GM21529 (cell line): Measurements from ENCODE around the gene TMEM273.

Experiments
- ATAC-seq: cut with Tn5 transposase; IDR thresholded peaks from one replicate; pipeline ENCODE4 v1.9.1; 2021; ENCODE audit not compliant: unreplicated experiment

TMEM273 gene

GRCh38 chr10:49187950-49188761, at the start of gene TMEM273:
Gene TMEM273, minus strand, starts transcription at chr10:49188391. Its CDS starts 55 bp downstream, at chr10:49188336.
- ATAC-seq: peak; percentile 72

GRCh38 chr10:49237985-49238384, 49.8 kb upstream of the TMEM273 start:
- ATAC-seq: no peak

GRCh38 chr10:49235392-49235791, 47.2 kb upstream of the TMEM273 start:
- ATAC-seq: no peak

GRCh38 chr10:49231086-49231820, 43.1 kb upstream of the TMEM273 start:
- ATAC-seq: no peak

- no peak for ATAC-seq
These were observed 41.8 kb upstream of the TMEM273 start for GRCh38 chr10:49230004-49230403.

- no peak for ATAC-seq
These were observed 40.5 kb upstream of the TMEM273 start for GRCh38 chr10:49228677-49229076.

GRCh38 chr10:49227406-49227805, 39.2 kb upstream of the TMEM273 start:
- no peak for ATAC-seq

- no peak for ATAC-seq
These were observed 38.4 kb upstream of the TMEM273 start for GRCh38 chr10:49226594-49226993.

- no peak for ATAC-seq
These were observed 37.2 kb upstream of the TMEM273 start for GRCh38 chr10:49225218-49225876.

GRCh38 chr10:49223205-49223604, 35.0 kb upstream of the TMEM273 start:
- ATAC-seq: no peak

GRCh38 chr10:49222170-49222569, 34.0 kb upstream of the TMEM273 start:
- no peak for ATAC-seq

- ATAC-seq: no peak
These were observed 32.5 kb upstream of the TMEM273 start for GRCh38 chr10:49220679-49221078.

- ATAC-seq: no peak
These were observed 31.8 kb upstream of the TMEM273 start for GRCh38 chr10:49220031-49220430.

GRCh38 chr10:49219248-49219647, 31.1 kb upstream of the TMEM273 start:
- no peak for ATAC-seq

- no peak for ATAC-seq
These were observed 30.3 kb upstream of the TMEM273 start for GRCh38 chr10:49218480-49218879.

GRCh38 chr10:49217645-49218044, 29.5 kb upstream of the TMEM273 start:
- ATAC-seq: no peak

- ATAC-seq: no peak
These were observed 25.0 kb upstream of the TMEM273 start for GRCh38 chr10:49213211-49213610.

- no peak for ATAC-seq
These were observed 24.6 kb upstream of the TMEM273 start for GRCh38 chr10:49212783-49213182.

- no peak for ATAC-seq
These were observed 23.9 kb upstream of the TMEM273 start for GRCh38 chr10:49212076-49212475.

- ATAC-seq: no peak
These were observed 20.8 kb upstream of the TMEM273 start for GRCh38 chr10:49208996-49209395.

- no peak for ATAC-seq
These were observed 19.8 kb upstream of the TMEM273 start for GRCh38 chr10:49207936-49208487.
